RCC 7860 (cell line): ENCODE data around the gene ERF.
A peak's percentile ranks its signal among the peaks of the same experiment; 100 is the strongest.

Experiments
- DNase-seq: peaks from one replicate; pipeline ENCODE4 v3.0.0-alpha.2; 2015; ENCODE audit warnings: low spot score
- FAIRE-seq: peaks from 2 replicates; lab custom pipeline; 2012; peaks lifted over from hg19 to GRCh38; lab: Jason Lieb, UNC

ERF gene

GRCh38 chr19:42287017-42287826 lies 32.3 kb upstream of the ERF start:
- FAIRE-seq (no peak), DNase-seq (no peak)

- no peak for FAIRE-seq
- DNase-seq: no peak
These were observed 31.6 kb upstream of the ERF start for GRCh38 chr19:42286349-42287016.

GRCh38 chr19:42285988-42286348 lies 31.0 kb upstream of the ERF start:
- DNase-seq: no peak
- no peak for FAIRE-seq

- DNase-seq (no peak), FAIRE-seq (no peak)
These were observed 30.6 kb upstream of the ERF start for GRCh38 chr19:42285541-42285941.

- FAIRE-seq: no peak
- DNase-seq: no peak
These were observed 29.8 kb upstream of the ERF start for GRCh38 chr19:42284591-42285341.

- DNase-seq (peak; percentile 51), FAIRE-seq (no peak)
These were observed 29.2 kb upstream of the ERF start for GRCh38 chr19:42284066-42284501.

- DNase-seq (peak; percentile 75), FAIRE-seq (no peak)
These were observed 28.5 kb upstream of the ERF start for GRCh38 chr19:42283188-42284065.

GRCh38 chr19:42282819-42283187 lies 27.9 kb upstream of the ERF start:
- no peak for DNase-seq

GRCh38 chr19:42281827-42282762 lies 27.2 kb upstream of the ERF start:
- FAIRE-seq: no peak
- DNase-seq: peak; percentile 30

More at GRCh38 chr19:42282819-42283187, 27.9 kb upstream of the ERF start:
- no peak for FAIRE-seq

- no peak for FAIRE-seq
- no peak for DNase-seq
These were observed 26.4 kb upstream of the ERF start for GRCh38 chr19:42281146-42281826.

GRCh38 chr19:42280815-42281145 lies 25.9 kb upstream of the ERF start:
- DNase-seq: no peak
- no peak for FAIRE-seq

- DNase-seq: peak; percentile 78
- FAIRE-seq: no peak
These were observed 25.2 kb upstream of the ERF start for GRCh38 chr19:42279902-42280814.

GRCh38 chr19:42279155-42279901 lies 24.4 kb upstream of the ERF start:
- FAIRE-seq (no peak), DNase-seq (no peak)

GRCh38 chr19:42278452-42279154 lies 23.7 kb upstream of the ERF start:
- DNase-seq (no peak), FAIRE-seq (no peak)

GRCh38 chr19:42277821-42278451 lies 23.0 kb upstream of the ERF start:
- FAIRE-seq: no peak

GRCh38 chr19:42276821-42277220 lies 21.9 kb upstream of the ERF start:
- no peak for DNase-seq
- FAIRE-seq: no peak

More at GRCh38 chr19:42277821-42278451, 23.0 kb upstream of the ERF start:
- DNase-seq: no peak
